ENCODE results near the gene MMRN1. TPM values are rescaled to one million over a fixed set of nuclear protein-coding genes. Genes with fewer than 3 reads are reported as not detected.

MMRN1 gene
- total RNA-seq, 1 donor from 2014 or later, result 42.6 TPM

DNA sequence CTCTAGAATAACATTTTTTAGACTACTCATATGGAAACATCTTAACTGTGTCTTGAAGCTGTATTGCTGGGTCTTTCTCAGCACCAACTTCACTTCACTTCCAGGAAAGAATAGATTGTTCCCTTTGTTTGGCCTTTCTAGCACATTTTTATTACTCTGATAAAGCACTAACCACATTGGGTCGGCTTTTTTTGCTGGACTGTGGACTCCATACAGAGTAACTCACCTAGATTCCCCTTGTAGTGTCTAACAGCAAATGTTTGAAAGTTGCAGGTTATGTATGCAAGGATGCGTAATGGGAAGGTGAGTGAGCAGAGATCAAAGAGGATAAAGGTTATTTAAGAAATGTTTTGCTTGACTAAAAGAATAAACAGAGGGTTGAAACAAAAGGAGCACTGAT lies 101.2 kb downstream of the MMRN1 start:
- intact Hi-C loops (cut with DNase I), result no loop called here
- Histone ChIP-seq H3K9me3 (no peaks in the 10 kb centered on the region), H3K36me3 (no peaks in the 10 kb centered on the region), H3K27ac (no peak overlapping the region), H3K4me3 (no peak overlapping the region), H3K4me1 (no peaks in the 10 kb centered on the region), H3K27me3 (ENCODE audit: low read depth) (no peaks in the 10 kb centered on the region)
- no peak for ATAC-seq
- no peak for DNase-seq
- TF ChIP-seq CTCF (IDR thresholded peaks at IDR 0.05), result no peak

DNA sequence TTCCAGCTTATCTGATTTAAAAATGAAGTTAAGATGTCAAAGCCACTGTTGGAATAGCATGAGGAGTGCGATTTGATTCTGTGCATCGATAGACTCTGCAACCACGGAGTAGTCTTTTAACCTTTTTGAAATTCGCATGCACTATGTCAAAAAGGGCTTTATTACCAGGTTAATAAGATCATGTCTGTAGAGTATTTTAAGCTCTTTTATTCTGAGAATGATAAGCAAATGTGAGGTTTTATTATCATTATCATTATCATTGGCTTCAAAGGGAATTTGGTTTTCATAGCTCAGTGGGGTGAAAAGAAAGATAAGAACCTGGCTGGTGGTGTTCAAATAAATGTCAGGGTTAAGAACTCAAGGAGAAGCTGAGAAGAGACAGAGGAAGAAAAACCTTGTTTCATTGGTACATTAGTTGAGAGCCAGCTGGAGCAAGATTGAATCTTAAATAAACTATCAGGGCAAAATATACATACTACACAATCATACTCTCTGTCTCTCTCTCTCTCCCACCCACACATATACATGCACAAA lies 102.6 kb downstream of the MMRN1 start:
- DNase-seq (no peak), ATAC-seq (no peak)
- Histone ChIP-seq H3K4me3 (no peak overlapping the region), H3K27ac (no peak overlapping the region), H3K27me3 (ENCODE audit: low read depth) (no peaks in the 10 kb centered on the region), H3K9me3 (no peaks in the 10 kb centered on the region), H3K36me3 (no peaks in the 10 kb centered on the region), H3K4me1 (no peaks in the 10 kb centered on the region)
- TF ChIP-seq CTCF (IDR thresholded peaks at IDR 0.05), result no peak
- intact Hi-C loops (cut with DNase I), result no loop called here

DNA sequence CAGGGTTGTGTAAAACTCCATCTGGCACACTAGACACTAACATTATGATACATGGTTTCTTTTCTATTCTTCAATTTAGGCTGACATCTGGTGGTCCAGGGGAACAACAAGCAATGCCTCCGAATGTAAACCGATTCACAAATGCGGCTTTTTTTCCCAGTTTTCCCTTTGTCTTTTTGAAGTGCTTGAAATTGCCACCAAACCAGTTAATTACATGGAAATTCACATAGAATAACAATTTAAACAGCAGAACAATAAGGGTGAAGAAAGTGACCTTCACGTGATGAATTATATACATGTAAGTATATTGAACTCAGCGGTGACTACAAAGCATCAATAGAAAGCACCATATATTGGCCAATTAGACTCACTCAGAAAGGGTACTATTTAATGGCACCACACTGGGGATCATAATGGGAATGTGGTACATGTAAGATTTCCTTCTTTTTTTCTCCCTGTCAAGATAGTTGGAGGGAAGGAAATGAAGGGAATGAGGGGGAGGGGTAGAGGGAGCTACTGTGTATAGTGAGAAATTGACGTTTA lies 103.9 kb downstream of the MMRN1 start:
- Histone ChIP-seq H3K4me1 (no peaks in the 10 kb centered on the region), H3K36me3 (no peaks in the 10 kb centered on the region), H3K27me3 (ENCODE audit: low read depth) (no peaks in the 10 kb centered on the region), H3K4me3 (no peak overlapping the region), H3K9me3 (no peaks in the 10 kb centered on the region), H3K27ac (no peak overlapping the region)
- intact Hi-C loops (cut with DNase I), result no loop called here
- no peak for ATAC-seq
- no peak for TF ChIP-seq CTCF (IDR thresholded peaks at IDR 0.05)
- no peak for DNase-seq

- Histone ChIP-seq H3K9me3 (no peaks in the 10 kb centered on the region), H3K36me3 (no peaks in the 10 kb centered on the region), H3K27ac (no peak overlapping the region), H3K4me3 (no peak overlapping the region), H3K27me3 (ENCODE audit: low read depth) (no peaks in the 10 kb centered on the region), H3K4me1 (no peaks in the 10 kb centered on the region)
- no peak for DNase-seq
- no peak for ATAC-seq
- no peak for TF ChIP-seq CTCF (IDR thresholded peaks at IDR 0.05)
- intact Hi-C loops (cut with DNase I), result no loop called here
Observed at GRCh38 chr4:90001023-90001422, 106.4 kb downstream of the MMRN1 start.

DNA sequence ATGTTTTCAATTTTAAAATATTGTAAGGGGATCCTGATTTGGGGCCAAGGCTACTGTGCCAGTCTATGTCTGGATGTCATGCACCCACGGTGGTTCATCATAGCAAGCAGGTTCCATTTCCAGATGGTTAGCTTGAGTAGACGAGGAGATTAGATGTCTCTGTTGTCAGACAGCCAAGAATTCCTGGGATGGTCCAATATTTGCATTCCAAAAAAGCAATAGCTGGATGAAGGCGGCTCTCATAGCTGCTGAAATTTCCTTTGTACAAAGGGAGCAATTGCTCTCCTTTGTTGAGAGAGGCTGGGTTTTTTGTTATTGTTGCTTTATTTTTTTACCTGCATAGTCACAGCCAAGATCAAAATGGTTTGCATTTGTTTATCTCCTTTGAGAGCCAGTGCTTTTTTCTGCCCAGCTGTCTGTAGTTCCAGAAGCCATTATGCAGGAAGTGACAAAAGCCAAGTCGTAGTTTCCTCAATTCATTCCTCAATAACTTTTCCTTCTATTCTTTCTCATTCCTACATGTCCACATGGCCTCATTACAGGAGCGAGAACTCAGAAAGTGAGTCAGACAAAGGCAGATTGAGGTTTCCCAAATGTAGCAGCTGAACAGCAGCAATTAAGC lies 107.9 kb downstream of the MMRN1 start:
- intact Hi-C loops (cut with DNase I), result no loop called here
- Histone ChIP-seq H3K27ac (no peak overlapping the region), H3K27me3 (ENCODE audit: low read depth) (no peaks in the 10 kb centered on the region), H3K4me3 (no peak overlapping the region), H3K4me1 (no peaks in the 10 kb centered on the region), H3K9me3 (no peaks in the 10 kb centered on the region), H3K36me3 (no peaks in the 10 kb centered on the region)
- TF ChIP-seq CTCF (IDR thresholded peaks at IDR 0.05), result no peak
- DNase-seq (no peak), ATAC-seq (no peak)

Other genes with a start within 250 kb of the MMRN1 start
- gene SNCA, start 57.7 kb upstream of the MMRN1 start, total RNA-seq, result 7.8 TPM
- 8.4 TPM for gene CCSER1, start 232.5 kb downstream of the MMRN1 start, total RNA-seq